Measurements from ENCODE around the gene ABCC4.

DNA sequence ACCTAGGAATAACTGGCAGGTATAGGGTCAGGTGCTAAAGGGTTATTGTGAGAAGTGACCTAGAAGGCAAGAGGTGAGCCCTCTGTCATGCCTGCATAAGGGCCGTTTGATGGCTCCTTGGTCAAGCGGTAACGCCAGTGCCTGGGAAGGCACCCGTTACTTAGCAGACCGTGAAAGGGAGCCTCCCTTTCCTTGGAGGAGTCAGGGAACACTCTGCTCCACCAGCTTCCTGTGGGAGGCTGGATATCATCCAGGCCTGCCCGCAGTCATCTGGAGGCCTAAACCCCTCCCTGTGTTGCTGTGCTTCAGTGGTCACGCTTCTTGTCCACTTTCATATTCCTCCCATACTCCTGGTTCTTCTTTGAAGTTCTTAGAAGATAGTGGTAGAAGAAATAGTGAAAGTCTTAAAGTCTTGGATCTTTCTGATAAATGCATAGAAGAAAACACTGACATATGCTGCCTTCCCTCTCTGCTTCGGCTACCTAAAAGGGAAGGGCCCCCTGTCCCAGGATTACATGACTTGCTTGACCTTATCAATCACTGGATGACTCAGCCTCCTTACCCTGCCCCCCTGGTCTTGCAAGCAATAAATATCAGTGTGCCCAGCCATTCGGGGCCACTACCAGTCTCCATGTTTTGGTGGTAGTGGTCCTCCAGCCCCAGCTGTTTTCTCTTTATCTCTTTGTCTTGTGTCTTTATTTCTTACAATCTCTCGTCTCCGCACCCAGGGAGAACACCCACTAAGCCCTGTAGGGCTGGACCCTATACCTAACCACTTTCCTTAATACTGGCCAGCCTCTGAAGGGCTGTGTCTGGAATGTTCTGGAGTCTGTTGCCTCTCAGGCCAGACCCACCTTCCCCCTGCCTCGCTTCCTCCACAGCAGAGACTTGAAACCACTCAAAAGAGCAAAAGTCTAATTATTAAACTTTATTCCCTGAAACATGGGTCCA, 16.1 kb upstream of the ABCC4 start:
- TF ChIP-seq, protein P1, sequence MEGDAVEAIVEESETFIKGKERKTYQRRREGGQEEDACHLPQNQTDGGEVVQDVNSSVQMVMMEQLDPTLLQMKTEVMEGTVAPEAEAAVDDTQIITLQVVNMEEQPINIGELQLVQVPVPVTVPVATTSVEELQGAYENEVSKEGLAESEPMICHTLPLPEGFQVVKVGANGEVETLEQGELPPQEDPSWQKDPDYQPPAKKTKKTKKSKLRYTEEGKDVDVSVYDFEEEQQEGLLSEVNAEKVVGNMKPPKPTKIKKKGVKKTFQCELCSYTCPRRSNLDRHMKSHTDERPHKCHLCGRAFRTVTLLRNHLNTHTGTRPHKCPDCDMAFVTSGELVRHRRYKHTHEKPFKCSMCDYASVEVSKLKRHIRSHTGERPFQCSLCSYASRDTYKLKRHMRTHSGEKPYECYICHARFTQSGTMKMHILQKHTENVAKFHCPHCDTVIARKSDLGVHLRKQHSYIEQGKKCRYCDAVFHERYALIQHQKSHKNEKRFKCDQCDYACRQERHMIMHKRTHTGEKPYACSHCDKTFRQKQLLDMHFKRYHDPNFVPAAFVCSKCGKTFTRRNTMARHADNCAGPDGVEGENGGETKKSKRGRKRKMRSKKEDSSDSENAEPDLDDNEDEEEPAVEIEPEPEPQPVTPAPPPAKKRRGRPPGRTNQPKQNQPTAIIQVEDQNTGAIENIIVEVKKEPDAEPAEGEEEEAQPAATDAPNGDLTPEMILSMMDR (conservative IDR thresholded peaks at IDR 0.05), result no peak
- no peak for TF ChIP-seq EZH2 (IDR thresholded peaks at IDR 0.05; ENCODE audit: low read depth)

Measured in PC-9 (cell line).